GM23248 (cell line): ENCODE results near the gene P2RY11. TPM values are rescaled to one million over a fixed set of nuclear protein-coding genes. Genes with fewer than 3 reads are reported as not detected.

Experiments used
- DNase-seq: peaks from one replicate; pipeline ENCODE4 v3.0.0-alpha.2; 2015
- H2AFZ ChIP-seq: fragments of 200-600 bp; sonication (generic); 2 replicates; pipeline ENCODE4 v1.6.1; 2016; ENCODE audit warnings: antibody characterized with exemption
- H3F3A ChIP-seq: fragments of 200-600 bp; sonication (generic); 2 replicates; pipeline ENCODE4 v1.6.1; 2016; ENCODE audit warnings: mild to moderate bottlenecking, antibody characterized with exemption, mixed run types; ENCODE audit not compliant: insufficient read depth
- H3K27ac ChIP-seq: fragments of 200-600 bp; sonication (generic); 2 replicates; pipeline ENCODE4 v1.5.1; 2016; ENCODE audit warnings: mild to moderate bottlenecking
- H3K27me3 ChIP-seq: fragments of 200-600 bp; sonication (generic); replicated peaks from 2 replicates; pipeline ENCODE4 v1.6.1; 2016; ENCODE audit warnings: mild to moderate bottlenecking; ENCODE audit not compliant: insufficient read depth
- H3K36me3 ChIP-seq: fragments of 200-600 bp; sonication (generic); 2 replicates; pipeline ENCODE4 v1.6.1; 2016; ENCODE audit warnings: low read depth, mild to moderate bottlenecking
- H3K4me1 ChIP-seq: fragments of 200-600 bp; sonication (generic); 2 replicates; pipeline ENCODE4 v1.6.1; 2016; ENCODE audit warnings: mild to moderate bottlenecking; ENCODE audit not compliant: insufficient read depth
- H3K4me2 ChIP-seq: fragments of 200-600 bp; sonication (generic); one replicate; pipeline ENCODE4 v1.6.1; 2016; ENCODE audit warnings: mild to moderate bottlenecking; ENCODE audit not compliant: unreplicated experiment
- H3K4me3 ChIP-seq: fragments of 200-600 bp; sonication (generic); 2 replicates; pipeline ENCODE4 v1.5.1; 2016; ENCODE audit warnings: mild to moderate bottlenecking
- H3K79me2 ChIP-seq: fragments of 200-600 bp; sonication (generic); 2 replicates; pipeline ENCODE4 v1.6.1; 2016; ENCODE audit warnings: mild to moderate bottlenecking; ENCODE audit not compliant: insufficient read depth
- H3K9ac ChIP-seq: fragments of 200-600 bp; sonication (generic); 2 replicates; pipeline ENCODE4 v1.6.1; 2016; ENCODE audit warnings: mild to moderate bottlenecking
- H3K9me2 ChIP-seq: fragments of 200-600 bp; sonication (generic); 2 replicates; pipeline ENCODE4 v1.6.1; 2016; ENCODE audit warnings: mixed run types, mild to moderate bottlenecking, moderate library complexity; ENCODE audit not compliant: insufficient read depth
- H3K9me3 ChIP-seq: fragments of 200-600 bp; sonication (generic); one replicate; pipeline ENCODE4 v1.6.1; 2017; ENCODE audit warnings: low read depth
- H4K20me1 ChIP-seq: fragments of 200-600 bp; sonication (generic); 2 replicates; pipeline ENCODE4 v1.6.0; 2016; ENCODE audit not compliant: insufficient read depth
- EZH2 ChIP-seq: fragments of 200-600 bp; sonication (generic); IDR thresholded peaks from 2 replicates; pipeline ENCODE4 v1.6.1; 2018; ENCODE audit warnings: antibody characterized with exemption, mild to moderate bottlenecking; ENCODE audit not compliant: insufficient read depth, poor library complexity, severe bottlenecking
- EZH2phosphoT487 ChIP-seq: fragments of 200-600 bp; sonication (generic); IDR thresholded peaks from 2 replicates; pipeline ENCODE4 v1.6.1; 2018; ENCODE audit warnings: antibody characterized with exemption, moderate library complexity, mild to moderate bottlenecking, low read depth; ENCODE audit not compliant: insufficient read depth
- WGBS, 2 experiments: methylation state at CpG; one replicate each; pipeline ENCODE4 v1.1.6; 2015 to 2017; ENCODE audit warnings: low lambda C conversion rate in 2 of 2, low coverage in 1 of 2; ENCODE audit errors: missing lambda C conversion rate in 2 of 2; 5-methylcytosine and 5-hydroxymethylcytosine counted together
- in situ Hi-C: fragments of 300-500 bp; cut with MboI; formaldehyde crosslinking; loops from 2 replicates; pipeline ENCODE4 v1.15.0; 2020
- polyA plus RNA-seq: library from polyadenylated mRNA; unstranded; fragments of >200 nt; fragmentation: Nextera tagmentation; extraction: Ambion mirVana; gene quantifications from 2 replicates; pipeline ENCODE4 v1.2.1, GENCODE V29; 2016
- total RNA-seq: library from RNA; depleted of rRNA; stranded (reverse); fragments of >200 nt; shearing (Covaris generic); gene quantifications from 2 replicates; pipeline ENCODE4 v1.2.3, GENCODE V29; 2014

P2RY11 gene
- total and polyA plus RNA-seq, 2 experiments from 2014 or later, result 2.8 to 6.3 TPM

GRCh38 chr19:10106100-10106936 is 5.2 kb upstream of the P2RY11 start, which contains the start of gene PPAN:
Gene PPAN, plus strand, starts transcription at chr19:10106362. Its CDS starts 33 bp downstream, at chr19:10106395.
- Histone ChIP-seq H3K4me2 (peak within 1 kb of the TSS; percentile 90), H3K79me2 (peaks cover 34% of the 10 kb centered on the region), H3K27ac (peak within 1 kb of the TSS; percentile 66), H3F3A (peaks cover 16% of the 10 kb centered on the region), H3K27me3 (no peaks in the 10 kb centered on the region), H3K9me3 (no peaks in the 10 kb centered on the region), H3K4me1 (peaks cover 12% of the 10 kb centered on the region), H3K4me3 (peak within 1 kb of the TSS; percentile 95), H2AFZ (peak within 1 kb of the TSS; percentile 66), H3K9me2 (no peaks in the 10 kb centered on the region), H4K20me1 (no peaks in the 10 kb centered on the region), H3K36me3 (peaks cover 25% of the 10 kb centered on the region), H3K9ac (peak within 1 kb of the TSS; percentile 91)
- WGBS, 2 experiments, result 2% methylated on average over 48 to 69 of the region's 71 CpGs
- peak; percentile 100 for DNase-seq
- no peak for TF ChIP-seq EZH2phosphoT487
- TF ChIP-seq EZH2, result no peak
- in situ Hi-C loops, result no loop called here

DNA sequence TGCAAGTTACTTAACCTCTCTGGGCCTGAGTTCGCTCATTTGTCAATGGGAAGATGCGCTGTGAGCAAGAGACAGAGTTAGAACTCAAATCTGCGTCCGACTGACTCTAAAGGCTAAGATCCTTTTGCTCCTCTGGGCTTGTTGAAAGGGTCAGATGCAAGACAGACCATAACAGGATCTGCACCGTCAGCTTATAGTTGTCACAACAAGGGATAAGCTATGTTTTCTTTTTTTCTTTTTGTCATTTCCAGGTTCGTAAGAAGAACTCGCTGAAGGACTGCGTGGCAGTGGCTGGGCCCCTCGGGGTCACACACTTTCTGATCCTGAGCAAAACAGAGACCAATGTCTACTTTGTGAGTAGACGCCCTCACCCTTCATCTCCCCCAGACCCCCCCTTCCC is 4.2 kb upstream of the P2RY11 start:
- H3K9ac ChIP-seq, result peak overlapping the region; percentile 91
- in situ Hi-C loops, result no loop called here
- H3K4me3 ChIP-seq, result peak overlapping the region; percentile 95
- peaks cover 25% of the 10 kb centered on the region for H3K36me3 ChIP-seq
- H3K9me3 ChIP-seq, result no peaks in the 10 kb centered on the region
- H3F3A ChIP-seq, result peaks cover 25% of the 10 kb centered on the region
- peak overlapping the region; percentile 66 for H3K27ac ChIP-seq
- H4K20me1 ChIP-seq, result no peaks in the 10 kb centered on the region
- TF ChIP-seq EZH2phosphoT487, result no peak
- no peak for TF ChIP-seq EZH2
- WGBS, 2 experiments, result 77 to 80% methylated on average over 10 of the region's 10 CpGs
- DNase-seq, result no peak
- H3K4me2 ChIP-seq, result peak overlapping the region; percentile 90
- no peaks in the 10 kb centered on the region for H3K27me3 ChIP-seq
- H3K79me2 ChIP-seq, result peaks cover 34% of the 10 kb centered on the region
- H3K9me2 ChIP-seq, result no peaks in the 10 kb centered on the region
- H2AFZ ChIP-seq, result no peak overlapping the region
- H3K4me1 ChIP-seq, result peaks cover 14% of the 10 kb centered on the region

DNA sequence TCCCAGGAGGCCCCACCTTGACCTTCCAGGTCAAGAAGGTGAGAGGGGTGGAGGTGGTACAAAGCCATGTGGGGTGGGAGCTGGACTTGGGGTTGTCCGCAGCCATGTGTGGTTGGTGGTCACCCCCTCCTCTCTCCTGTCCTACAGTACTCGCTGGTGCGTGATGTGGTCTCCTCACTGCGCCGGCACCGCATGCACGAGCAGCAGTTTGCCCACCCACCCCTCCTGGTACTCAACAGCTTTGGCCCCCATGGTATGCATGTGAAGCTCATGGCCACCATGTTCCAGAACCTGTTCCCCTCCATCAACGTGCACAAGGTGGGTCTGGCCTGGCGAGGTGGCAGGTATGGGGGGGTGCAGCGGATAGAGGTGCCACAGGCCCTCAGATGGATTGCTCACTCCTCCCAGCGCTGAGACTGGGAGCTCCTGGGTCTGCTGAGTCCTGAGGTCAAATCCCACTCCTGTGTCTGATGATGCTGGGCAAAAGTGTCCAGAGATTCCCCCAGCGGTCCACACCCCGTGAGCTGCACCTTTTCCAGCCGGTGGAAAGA is 3.6 kb upstream of the P2RY11 start:
- peak overlapping the region; percentile 91 for H3K9ac ChIP-seq
- peaks cover 25% of the 10 kb centered on the region for H3K36me3 ChIP-seq
- peak overlapping the region; percentile 66 for H3K27ac ChIP-seq
- peak overlapping the region; percentile 90 for H3K4me2 ChIP-seq
- H4K20me1 ChIP-seq, result no peaks in the 10 kb centered on the region
- WGBS, 2 experiments, result 91 to 92% methylated on average over 11 to 14 of the region's 14 CpGs
- no peaks in the 10 kb centered on the region for H3K27me3 ChIP-seq
- H3F3A ChIP-seq, result peaks cover 30% of the 10 kb centered on the region
- peak overlapping the region; percentile 95 for H3K4me3 ChIP-seq
- H2AFZ ChIP-seq, result no peak overlapping the region
- peaks cover 34% of the 10 kb centered on the region for H3K79me2 ChIP-seq
- H3K9me2 ChIP-seq, result no peaks in the 10 kb centered on the region
- in situ Hi-C loops, result no loop called here
- no peaks in the 10 kb centered on the region for H3K9me3 ChIP-seq
- peaks cover 16% of the 10 kb centered on the region for H3K4me1 ChIP-seq
- no peak for DNase-seq
- TF ChIP-seq EZH2 (no peak), EZH2phosphoT487 (no peak)

GRCh38 chr19:10109528-10109927 is 2.0 kb upstream of the P2RY11 start:
- DNase-seq, result no peak
- TF ChIP-seq EZH2phosphoT487 (no peak), EZH2 (no peak)
- Histone ChIP-seq H3K4me3 (no peak overlapping the region), H3K36me3 (peaks cover 25% of the 10 kb centered on the region), H2AFZ (no peak overlapping the region), H3K4me2 (no peak overlapping the region), H3K9ac (no peak overlapping the region), H3K27me3 (no peaks in the 10 kb centered on the region), H4K20me1 (no peaks in the 10 kb centered on the region), H3K9me2 (no peaks in the 10 kb centered on the region), H3K4me1 (peaks cover 16% of the 10 kb centered on the region), H3F3A (peaks cover 33% of the 10 kb centered on the region), H3K79me2 (peaks cover 34% of the 10 kb centered on the region), H3K9me3 (no peaks in the 10 kb centered on the region), H3K27ac (no peak overlapping the region)
- in situ Hi-C loops, result no loop called here
- WGBS, 2 experiments, result 91 to 95% methylated on average over 13 to 14 of the region's 14 CpGs
